Stimulated activated CD8-positive, alpha-beta memory T cell treated with anti-CD3 and anti-CD28 coated beads, Interleukin-15, amount 100 ng/mL, for 4 hours (primary cell): Measurements from ENCODE around the gene CORO2B.

Source experiments
- DNase-seq, 2 donors: peaks; one replicate each; pipeline ENCODE4 v3.0.0-alpha.2; 2020; ENCODE audit warnings: low read depth in 2 of 2

The CORO2B gene

DNA sequence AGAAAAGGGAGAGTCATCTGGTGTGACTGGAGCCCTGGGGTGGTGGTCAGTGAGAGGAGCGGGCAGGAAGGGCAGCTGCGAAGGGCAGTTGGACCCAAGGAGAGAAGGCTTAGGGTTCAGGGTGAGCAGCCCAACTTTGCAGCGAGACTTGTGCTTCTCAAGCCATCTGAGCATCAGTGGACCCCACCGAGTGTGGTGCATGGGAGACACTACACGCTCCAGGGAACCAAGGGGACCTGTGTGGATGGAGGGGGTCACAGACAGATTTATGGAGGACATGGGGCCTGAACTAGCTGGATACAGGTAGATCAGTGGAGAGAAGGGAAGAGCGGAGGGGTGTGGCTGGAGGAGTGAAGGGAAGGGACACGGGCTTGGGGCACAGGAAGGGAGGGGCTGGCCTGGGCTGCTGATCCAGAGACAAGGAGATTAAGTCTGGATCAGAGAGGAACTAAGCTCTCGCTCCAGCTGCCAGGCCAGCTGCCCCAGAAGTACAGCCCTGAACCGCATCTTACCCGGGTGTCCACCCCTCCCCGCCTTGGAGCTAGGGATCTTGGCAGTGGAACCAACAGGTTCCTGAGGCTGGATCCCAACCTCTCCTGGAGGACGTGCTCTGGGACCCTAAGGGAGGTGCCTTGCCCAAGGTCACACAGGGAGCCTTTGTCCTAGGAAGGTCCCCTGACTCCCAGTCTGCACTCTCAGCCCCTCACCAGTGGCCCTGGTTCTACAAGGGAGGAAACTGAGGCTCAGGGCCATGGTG lies 120.5 kb downstream of the CORO2B start:
- DNase-seq, result no peak

- no peak for DNase-seq
Observed at GRCh38 chr15:68699881-68700454, 121.2 kb downstream of the CORO2B start.

DNA sequence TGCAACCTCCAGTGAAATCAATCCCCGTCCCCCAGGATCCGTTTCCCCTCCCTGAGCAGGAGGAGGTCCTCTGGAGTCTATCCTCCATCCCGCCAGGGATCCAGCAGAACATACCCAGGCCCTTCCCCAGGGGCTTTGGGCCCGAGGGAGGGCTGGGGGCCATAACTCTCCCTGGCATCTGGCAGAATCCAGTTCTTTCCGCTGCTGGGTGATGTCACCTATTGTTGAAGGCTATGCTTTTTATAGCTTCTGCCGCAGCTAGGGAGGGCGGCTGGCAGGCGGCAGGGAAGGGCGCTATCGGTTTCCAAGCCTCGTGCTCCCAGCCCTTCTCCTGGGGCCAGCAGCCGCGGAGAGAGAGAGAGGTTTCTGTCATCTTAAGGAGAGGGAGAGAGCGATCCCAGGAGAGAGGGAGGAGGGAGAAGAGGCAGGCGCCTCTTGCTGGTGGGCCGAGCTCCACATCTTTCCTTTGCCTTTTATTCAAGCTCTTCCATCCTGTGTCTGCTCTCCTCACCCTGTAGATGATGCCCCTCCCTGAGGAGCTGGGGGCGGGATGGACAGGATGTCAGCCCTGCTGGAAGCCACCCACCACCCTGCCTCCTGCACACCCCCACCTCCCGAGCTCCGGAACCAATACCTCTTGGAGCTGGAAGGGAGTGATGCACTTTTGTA lies 121.8 kb downstream of the CORO2B start:
- no peak for DNase-seq

DNA sequence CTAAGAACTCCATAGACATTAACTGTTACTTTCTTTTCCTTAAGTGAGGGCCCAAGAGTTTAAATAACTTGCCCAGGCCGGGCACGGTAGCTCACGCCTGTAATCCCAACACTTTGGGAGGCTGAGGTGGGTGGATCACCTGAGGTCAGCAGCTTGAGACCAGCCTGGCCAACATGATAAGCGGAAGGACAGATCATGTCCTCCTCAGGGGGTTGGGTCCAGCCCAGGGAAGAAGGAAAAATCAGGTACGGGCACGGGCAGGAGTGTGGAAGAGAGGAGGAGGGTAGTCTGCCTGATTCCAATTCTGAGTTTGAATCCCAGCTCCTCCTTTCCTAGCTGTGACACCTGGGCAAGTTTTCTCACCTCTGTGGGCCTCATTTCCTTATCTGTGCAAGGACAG lies 123.1 kb downstream of the CORO2B start:
- no peak for DNase-seq

DNA sequence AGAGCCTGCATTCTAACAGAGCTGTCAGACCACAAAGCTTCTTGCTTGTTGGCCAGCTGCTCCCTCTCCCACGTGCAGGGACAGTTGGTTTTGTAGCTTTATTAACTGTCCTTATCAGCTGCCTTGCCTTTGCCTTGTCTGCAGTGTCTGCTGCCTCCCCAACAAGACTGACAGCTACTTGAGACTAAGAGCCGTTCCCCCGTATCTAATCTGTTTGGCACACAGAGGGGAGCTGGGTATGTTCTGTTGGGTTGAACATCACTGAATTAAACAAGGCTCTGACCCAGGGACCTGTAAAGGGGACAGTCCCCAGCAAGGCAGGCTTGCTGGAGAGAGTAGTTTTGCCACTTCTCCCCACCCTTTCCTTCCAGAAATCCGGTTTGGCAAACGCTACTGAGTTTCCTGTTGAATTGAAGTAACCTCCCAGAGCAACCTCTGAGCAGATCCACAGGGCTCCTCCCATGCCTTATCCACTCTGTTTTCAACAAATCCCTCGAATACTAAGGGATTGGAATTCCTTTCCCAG lies 125.8 kb downstream of the CORO2B start:
- no peak for DNase-seq

- DNase-seq, result no peak
Observed at GRCh38 chr15:68706256-68706655, 127.5 kb downstream of the CORO2B start.

- no peak for DNase-seq
Observed at GRCh38 chr15:68706931-68707330, 128.1 kb downstream of the CORO2B start.

- no peak for DNase-seq
Observed at GRCh38 chr15:68707386-68707785, 128.6 kb downstream of the CORO2B start.

DNA sequence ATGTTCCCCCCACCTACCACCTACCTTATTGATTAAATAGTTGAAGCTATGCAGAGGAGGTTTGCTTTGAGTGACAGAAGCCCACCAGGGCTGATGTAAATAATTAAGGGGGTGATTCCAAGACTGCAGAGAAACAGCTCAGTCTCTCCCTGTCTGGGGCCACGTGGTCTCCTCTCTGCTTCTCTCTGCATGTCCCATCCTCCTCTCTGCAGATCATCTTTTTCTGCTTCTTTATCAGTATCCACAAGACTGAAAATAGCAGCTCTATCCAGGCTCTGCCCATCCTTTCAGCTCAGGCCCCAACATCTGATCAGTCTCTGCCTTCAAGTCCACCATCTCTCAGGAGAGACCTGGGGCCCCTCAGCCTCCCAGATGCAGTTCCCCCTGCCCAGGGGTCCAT lies 131.1 kb downstream of the CORO2B start:
- no peak for DNase-seq

DNA sequence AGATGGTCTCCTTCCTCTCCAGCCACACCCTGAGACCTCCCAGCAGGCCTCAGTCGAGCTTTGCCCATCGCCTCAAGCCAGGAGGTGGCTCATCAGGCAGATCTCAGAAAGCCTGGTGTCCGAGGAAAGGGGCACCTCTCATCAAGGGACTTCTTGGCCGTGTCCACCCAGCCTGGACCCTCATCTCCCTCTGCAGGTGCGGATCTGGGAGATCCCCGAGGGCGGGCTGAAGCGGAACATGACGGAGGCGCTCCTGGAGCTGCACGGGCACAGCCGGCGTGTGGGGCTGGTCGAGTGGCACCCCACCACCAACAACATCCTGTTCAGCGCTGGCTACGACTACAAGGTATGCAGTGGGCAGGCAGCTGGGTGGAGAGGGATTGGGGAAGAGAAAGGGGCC lies 131.7 kb downstream of the CORO2B start:
- DNase-seq, result no peak

DNA sequence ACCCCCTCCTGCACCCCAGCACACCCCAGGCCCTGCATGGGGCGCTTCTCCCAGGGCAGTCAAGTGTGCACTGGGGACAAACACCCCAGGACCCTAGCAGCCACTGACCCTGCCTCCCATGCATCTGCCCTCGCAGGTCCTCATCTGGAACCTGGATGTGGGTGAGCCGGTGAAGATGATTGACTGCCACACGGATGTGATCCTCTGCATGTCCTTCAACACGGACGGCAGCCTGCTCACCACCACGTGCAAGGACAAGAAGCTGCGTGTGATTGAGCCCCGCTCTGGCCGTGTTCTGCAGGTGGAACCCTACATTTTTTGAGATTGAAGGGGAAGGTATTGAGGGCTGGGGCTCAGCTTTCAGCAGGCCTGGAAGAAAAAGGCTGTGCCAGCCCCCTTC lies 132.6 kb downstream of the CORO2B start:
- no peak for DNase-seq

DNA sequence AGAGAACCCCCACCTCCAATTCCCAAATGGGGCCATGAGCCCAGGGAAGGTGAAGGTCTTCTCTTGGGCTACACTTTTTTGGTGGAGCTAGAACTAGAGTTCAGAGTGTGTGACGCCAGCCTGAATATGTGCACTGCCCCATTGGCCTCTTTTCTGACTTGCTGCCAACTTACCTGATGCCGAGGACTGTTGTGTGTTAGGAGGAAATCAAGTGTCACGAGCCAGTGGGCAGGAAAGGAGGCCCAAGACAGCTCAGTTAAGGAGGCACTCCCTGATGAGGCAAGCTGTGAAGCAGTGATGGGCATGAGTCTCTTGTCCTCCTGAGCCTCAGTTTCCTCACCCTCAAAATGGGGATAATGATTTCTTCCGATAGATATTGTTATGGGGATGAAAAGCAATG lies 134.1 kb downstream of the CORO2B start:
- no peak for DNase-seq

DNA sequence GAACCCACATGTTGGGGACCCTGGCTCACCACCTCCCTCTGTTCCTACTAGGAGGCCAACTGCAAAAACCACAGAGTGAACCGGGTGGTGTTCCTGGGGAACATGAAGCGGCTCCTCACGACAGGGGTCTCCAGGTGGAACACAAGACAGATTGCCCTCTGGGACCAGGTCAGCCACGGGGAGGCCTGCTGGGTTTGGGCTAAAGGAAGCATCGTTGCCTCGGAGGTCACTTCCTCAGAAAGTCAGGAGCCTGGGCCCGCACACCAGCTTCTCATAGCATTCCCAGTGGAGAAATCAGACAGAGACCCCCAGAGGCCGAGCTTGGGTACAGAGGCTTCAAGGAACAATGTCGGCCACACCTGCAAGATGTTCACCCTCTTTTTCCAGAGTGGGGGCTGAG lies 135.1 kb downstream of the CORO2B start:
- no peak for DNase-seq

- no peak for DNase-seq
Observed at GRCh38 chr15:68715111-68715510, 136.3 kb downstream of the CORO2B start.

GRCh38 chr15:68717951-68718350 lies 139.2 kb downstream of the CORO2B start:
- DNase-seq, result no peak

DNA sequence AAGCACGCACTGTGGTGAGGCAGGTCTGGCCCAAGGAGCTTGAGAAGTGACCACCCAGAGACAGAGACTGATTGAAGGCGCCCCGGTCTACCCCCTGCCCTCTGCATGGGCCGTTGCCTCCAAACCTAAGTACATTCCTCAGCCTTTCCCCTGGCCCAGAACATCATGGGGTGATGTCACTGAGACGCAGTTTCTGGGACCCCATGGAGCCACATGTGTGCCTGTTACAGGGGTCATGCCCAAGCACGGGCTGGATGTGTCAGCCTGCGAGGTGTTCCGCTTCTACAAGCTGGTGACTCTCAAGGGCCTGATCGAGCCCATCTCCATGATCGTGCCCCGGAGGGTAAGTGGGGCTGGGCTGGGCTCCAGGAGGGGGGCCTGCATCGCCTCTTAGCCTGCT lies 139.7 kb downstream of the CORO2B start:
- DNase-seq, result no peak

DNA sequence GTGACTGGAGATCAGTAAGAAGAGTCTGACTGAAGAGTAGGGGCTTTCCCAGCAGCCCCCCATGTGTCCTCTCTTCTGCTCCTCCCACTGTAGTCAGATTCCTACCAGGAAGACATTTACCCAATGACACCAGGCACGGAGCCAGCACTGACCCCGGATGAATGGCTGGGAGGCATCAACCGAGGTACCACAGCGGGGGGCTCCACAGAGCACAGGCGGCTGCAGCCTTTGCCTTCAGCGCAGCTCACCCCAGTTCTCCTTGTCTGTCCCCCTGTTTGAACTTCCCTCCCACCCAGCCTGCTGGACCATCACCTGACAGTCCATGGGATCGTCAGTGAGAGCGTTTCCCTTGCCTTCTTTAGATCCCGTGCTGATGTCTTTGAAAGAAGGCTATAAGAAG lies 140.3 kb downstream of the CORO2B start:
- DNase-seq, result no peak

DNA sequence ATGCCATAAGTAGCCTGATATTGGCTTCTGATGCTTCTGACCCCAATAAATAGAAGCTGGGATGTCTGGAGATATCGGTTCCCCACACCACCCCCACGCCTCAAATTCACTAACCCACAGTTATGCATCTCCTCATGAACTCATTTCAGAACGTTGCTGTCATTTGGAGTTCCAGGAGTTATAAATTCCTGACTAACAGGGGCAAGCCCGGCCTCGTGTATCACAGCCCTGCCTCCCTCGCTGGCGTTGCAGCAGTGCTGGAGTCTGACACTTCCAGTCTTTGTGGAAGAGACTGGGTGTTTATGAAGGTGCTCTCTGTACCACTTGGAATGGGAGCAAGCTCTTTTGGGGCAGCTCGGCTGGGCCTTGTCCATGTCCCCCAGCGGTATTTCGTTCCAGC lies 140.9 kb downstream of the CORO2B start:
- no peak for DNase-seq

- no peak for DNase-seq
Observed at GRCh38 chr15:68721886-68722285, 143.1 kb downstream of the CORO2B start.

- DNase-seq, result no peak
Observed at GRCh38 chr15:68725736-68726135, 146.9 kb downstream of the CORO2B start.

- no peak for DNase-seq
Observed at GRCh38 chr15:68726246-68726645, 147.5 kb downstream of the CORO2B start.

DNA sequence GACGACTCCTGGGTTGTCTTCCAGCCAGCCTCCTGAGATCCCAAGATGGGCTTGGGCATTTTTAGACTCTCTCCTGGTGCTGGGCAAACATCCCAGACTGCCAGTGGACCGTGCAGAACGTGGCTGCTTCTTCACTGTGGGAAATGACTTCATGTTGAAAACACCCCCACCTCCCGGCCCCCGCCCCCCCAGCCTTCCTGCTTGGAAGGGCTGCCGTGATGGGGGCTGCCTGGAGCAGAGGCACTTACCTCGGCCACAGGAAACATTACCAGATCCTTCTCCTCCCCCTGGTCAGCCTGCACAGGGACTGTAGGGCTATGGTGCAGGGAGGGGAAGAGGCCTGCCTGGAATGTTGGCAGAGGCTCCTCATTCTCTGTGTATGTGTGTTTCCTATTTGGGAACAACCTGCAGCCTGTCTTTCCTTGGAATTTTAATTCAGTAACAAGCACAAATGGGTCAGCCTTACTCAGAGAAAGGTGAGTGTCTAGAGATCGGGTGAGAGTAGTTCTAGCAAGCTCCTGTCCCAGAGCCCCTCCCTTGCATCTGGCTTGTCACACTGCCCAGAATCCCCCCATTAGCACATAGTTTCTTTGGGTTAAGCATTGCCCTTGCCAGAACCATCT lies 151.1 kb downstream of the CORO2B start:
- no peak for DNase-seq
